Effector memory CD4-positive, alpha-beta T cell (primary cell): ENCODE measurements around the gene DHRS2.

Source experiments
- DNase-seq, 3 donors: peaks; one replicate each; pipeline ENCODE4 v3.0.0-alpha.2; 2020
- H3K27ac ChIP-seq: 2 replicates; pipeline ENCODE4 v1.7.0; 2013; ENCODE audit warnings: mild to moderate bottlenecking, low read length, moderate library complexity; ENCODE audit not compliant: insufficient read depth, poor library complexity, severe bottlenecking
- H3K27me3 ChIP-seq: replicated peaks from 2 replicates; pipeline ENCODE4 v1.7.0; 2013; ENCODE audit warnings: mild to moderate bottlenecking, low read length; ENCODE audit not compliant: insufficient read depth, control insufficient read depth, poor library complexity, severe bottlenecking
- H3K36me3 ChIP-seq: 2 replicates; pipeline ENCODE4 v1.7.0; 2013; ENCODE audit warnings: mild to moderate bottlenecking, low read length, moderate library complexity; ENCODE audit not compliant: control insufficient read depth, insufficient read depth
- H3K4me1 ChIP-seq: 2 replicates; pipeline ENCODE4 v1.7.0; 2013; ENCODE audit warnings: low read length, mild to moderate bottlenecking; ENCODE audit not compliant: control insufficient read depth, insufficient read depth, poor library complexity, severe bottlenecking
- H3K4me3 ChIP-seq: 2 replicates; pipeline ENCODE4 v1.7.0; 2013; ENCODE audit warnings: low read length, low read depth, mild to moderate bottlenecking; ENCODE audit not compliant: insufficient read depth, poor library complexity, severe bottlenecking
- H3K9me3 ChIP-seq: 2 replicates; pipeline ENCODE4 v1.7.0; 2013; ENCODE audit warnings: mild to moderate bottlenecking, low read length, moderate library complexity; ENCODE audit not compliant: control insufficient read depth

The DHRS2 gene

GRCh38 chr14:23610815-23611289 is 25.3 kb upstream of the DHRS2 start:
- peak overlapping the region; percentile 47 for H3K27ac ChIP-seq
- DNase-seq, result no peak
- H3K4me3 ChIP-seq, result no peak overlapping the region

GRCh38 chr14:23612354-23612732 is 23.8 kb upstream of the DHRS2 start:
- peaks cover 23% of the 10 kb centered on the region for H3K4me1 ChIP-seq

More at GRCh38 chr14:23610815-23611289, 25.3 kb upstream of the DHRS2 start:
- peaks cover 23% of the 10 kb centered on the region for H3K4me1 ChIP-seq
- no peaks in the 10 kb centered on the region for H3K27me3 ChIP-seq
- no peaks in the 10 kb centered on the region for H3K9me3 ChIP-seq
- no peaks in the 10 kb centered on the region for H3K36me3 ChIP-seq

GRCh38 chr14:23612802-23613201 is 23.4 kb upstream of the DHRS2 start:
- H3K27me3 ChIP-seq, result no peaks in the 10 kb centered on the region
- H3K36me3 ChIP-seq, result no peaks in the 10 kb centered on the region
- no peaks in the 10 kb centered on the region for H3K9me3 ChIP-seq
- no peak overlapping the region for H3K27ac ChIP-seq
- H3K4me1 ChIP-seq, result peaks cover 23% of the 10 kb centered on the region
- no peak overlapping the region for H3K4me3 ChIP-seq
- no peak for DNase-seq

More at GRCh38 chr14:23612354-23612732, 23.8 kb upstream of the DHRS2 start:
- Histone ChIP-seq H3K9me3 (no peaks in the 10 kb centered on the region), H3K27ac (no peak overlapping the region), H3K4me3 (no peak overlapping the region), H3K27me3 (no peaks in the 10 kb centered on the region), H3K36me3 (no peaks in the 10 kb centered on the region)
- no peak for DNase-seq

- Histone ChIP-seq H3K9me3 (no peaks in the 10 kb centered on the region), H3K27me3 (no peaks in the 10 kb centered on the region), H3K36me3 (no peaks in the 10 kb centered on the region), H3K4me3 (no peak overlapping the region), H3K4me1 (peaks cover 23% of the 10 kb centered on the region), H3K27ac (no peak overlapping the region)
- DNase-seq, result no peak
Observed at GRCh38 chr14:23613242-23614070, 22.7 kb upstream of the DHRS2 start.

GRCh38 chr14:23614395-23614828 is 21.8 kb upstream of the DHRS2 start:
- H3K4me3 ChIP-seq, result no peak overlapping the region
- H3K9me3 ChIP-seq, result no peaks in the 10 kb centered on the region
- H3K4me1 ChIP-seq, result peaks cover 22% of the 10 kb centered on the region
- H3K36me3 ChIP-seq, result no peaks in the 10 kb centered on the region
- no peak overlapping the region for H3K27ac ChIP-seq
- DNase-seq, result no peak
- H3K27me3 ChIP-seq, result no peaks in the 10 kb centered on the region

GRCh38 chr14:23615856-23616255 is 20.3 kb upstream of the DHRS2 start:
- no peak overlapping the region for H3K27ac ChIP-seq
- DNase-seq, result no peak
- no peaks in the 10 kb centered on the region for H3K36me3 ChIP-seq
- no peaks in the 10 kb centered on the region for H3K27me3 ChIP-seq
- H3K9me3 ChIP-seq, result no peaks in the 10 kb centered on the region
- no peak overlapping the region for H3K4me3 ChIP-seq
- H3K4me1 ChIP-seq, result peaks cover 8% of the 10 kb centered on the region

- Histone ChIP-seq H3K36me3 (no peaks in the 10 kb centered on the region), H3K4me1 (no peaks in the 10 kb centered on the region), H3K4me3 (no peak overlapping the region)
Observed at GRCh38 chr14:23617539-23617938, 18.6 kb upstream of the DHRS2 start.

GRCh38 chr14:23618415-23618988 is 17.7 kb upstream of the DHRS2 start:
- H3K27ac ChIP-seq, result no peak overlapping the region
- H3K27me3 ChIP-seq, result no peaks in the 10 kb centered on the region
- DNase-seq, result no peak
- H3K4me1 ChIP-seq, result no peaks in the 10 kb centered on the region
- H3K36me3 ChIP-seq, result no peaks in the 10 kb centered on the region
- H3K4me3 ChIP-seq, result no peak overlapping the region
- no peaks in the 10 kb centered on the region for H3K9me3 ChIP-seq

More at GRCh38 chr14:23617539-23617938, 18.6 kb upstream of the DHRS2 start:
- Histone ChIP-seq H3K27me3 (no peaks in the 10 kb centered on the region), H3K9me3 (no peaks in the 10 kb centered on the region), H3K27ac (no peak overlapping the region)
- DNase-seq, result no peak

GRCh38 chr14:23620177-23620702 is 15.9 kb upstream of the DHRS2 start:
- no peaks in the 10 kb centered on the region for H3K4me1 ChIP-seq
- H3K9me3 ChIP-seq, result no peaks in the 10 kb centered on the region
- H3K4me3 ChIP-seq, result no peak overlapping the region
- H3K27me3 ChIP-seq, result no peaks in the 10 kb centered on the region
- no peaks in the 10 kb centered on the region for H3K36me3 ChIP-seq
- no peak overlapping the region for H3K27ac ChIP-seq
- no peak for DNase-seq
